Neutrophil (primary cell): ENCODE results near the gene MLXIP.

ENCODE experiments used
- H3K27ac ChIP-seq: fragments of 200-600 bp; sonication (generic); 2 replicates; pipeline ENCODE4 v1.5.1; 2016; ENCODE audit warnings: mild to moderate bottlenecking, moderate library complexity
- H3K27me3 ChIP-seq: fragments of 200-600 bp; sonication (generic); 2 replicates; pipeline ENCODE4 v1.6.0; 2016; ENCODE audit warnings: mild to moderate bottlenecking
- H3K36me3 ChIP-seq: fragments of 200-600 bp; sonication (generic); 2 replicates; pipeline ENCODE4 v1.5.1; 2017
- H3K4me1 ChIP-seq, 2 experiments: fragments of 200-600 bp in 1 of 2; sonication (generic) in 1 of 2; 1 replicate in 1 of 2; 2 replicates in 1 of 2; pipeline versions ENCODE4 v1.5.1 to v1.6.1; 2013 to 2016; ENCODE audit warnings: low read depth in 1 of 2, low read length in 1 of 2, mild to moderate bottlenecking in 1 of 2, moderate library complexity in 1 of 2; ENCODE audit not compliant: control insufficient read depth in 1 of 2, insufficient read depth in 1 of 2
- H3K4me3 ChIP-seq, 2 experiments: fragments of 200-600 bp in 1 of 2; sonication (generic) in 1 of 2; 1 replicate in 1 of 2; 2 replicates in 1 of 2; pipeline ENCODE4 v1.5.1; 2013 to 2016; ENCODE audit warnings: low read depth in 1 of 2, low read length in 1 of 2, mild to moderate bottlenecking in 1 of 2, moderate library complexity in 1 of 2
- H3K9me3 ChIP-seq: fragments of 200-600 bp; sonication (generic); 2 replicates; pipeline ENCODE4 v1.5.1; 2016
- CTCF ChIP-seq: fragments of 200-600 bp; sonication (generic); IDR thresholded peaks from 2 replicates; pipeline ENCODE4 v1.5.1; 2016; ENCODE audit warnings: antibody characterized with exemption

The MLXIP gene

GRCh38 chr12:122194804-122195203 lies 116.2 kb downstream of the MLXIP start:
- no peaks in the 10 kb centered on the region for H3K9me3 ChIP-seq
- no peak for TF ChIP-seq CTCF
- H3K4me3 ChIP-seq = no peak overlapping the region
- H3K36me3 ChIP-seq = no peaks in the 10 kb centered on the region
- no peaks in the 10 kb centered on the region for H3K4me1 ChIP-seq
- no peak overlapping the region for H3K27ac ChIP-seq
- H3K27me3 ChIP-seq = peaks cover 28% of the 10 kb centered on the region

DNA sequence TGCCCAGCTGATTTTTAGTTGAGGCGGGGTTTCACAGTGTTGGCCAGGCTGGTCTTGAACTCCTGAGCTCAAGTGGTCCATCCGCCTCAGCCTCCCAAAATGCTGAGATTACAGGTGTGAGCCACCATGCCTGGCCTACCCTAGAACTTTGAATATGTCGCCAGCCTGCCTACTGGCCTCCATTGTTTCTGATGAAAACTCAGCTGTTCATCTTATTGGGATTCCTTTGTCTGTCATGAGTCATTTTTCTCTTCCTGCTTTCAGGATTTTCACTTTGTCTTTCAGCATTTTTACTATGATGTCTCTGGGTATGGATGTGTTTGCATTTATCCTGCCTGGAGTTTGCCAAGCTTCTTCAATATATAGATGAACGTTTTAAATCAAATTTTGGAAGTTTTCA lies 116.8 kb downstream of the MLXIP start:
- H3K9me3 ChIP-seq = no peaks in the 10 kb centered on the region
- H3K27ac ChIP-seq = no peak overlapping the region
- H3K27me3 ChIP-seq = peaks cover 34% of the 10 kb centered on the region
- no peaks in the 10 kb centered on the region for H3K36me3 ChIP-seq
- H3K4me1 ChIP-seq = no peaks in the 10 kb centered on the region
- no peak for TF ChIP-seq CTCF
- H3K4me3 ChIP-seq = no peak overlapping the region
